Mesenchymal stem cell (in vitro differentiated cells and primary cell): ENCODE data around the gene WFDC11.
"Not testable (repeated sequence)": the region's sequence is repeated elsewhere in the genome, so short reads cannot be mapped to it uniquely, and the experiment has no call there.

ENCODE experiments used
- DNase-seq: peaks from one replicate; pipeline ENCODE4 v3.0.0-alpha.2; 2013
- H2AFZ ChIP-seq: one replicate; pipeline ENCODE4 v1.6.1; 2013; ENCODE audit warnings: low read depth, mild to moderate bottlenecking, control low read depth, inconsistent platforms, low read length, moderate library complexity
- H2AK5ac ChIP-seq: 2 replicates; pipeline ENCODE4 v1.6.1; 2013; ENCODE audit warnings: low read length, moderate library complexity, mild to moderate bottlenecking, inconsistent platforms; ENCODE audit not compliant: severe bottlenecking
- H2BK120ac ChIP-seq: one replicate; pipeline ENCODE4 v1.6.1; 2013; ENCODE audit warnings: low read depth, mild to moderate bottlenecking, inconsistent platforms, low read length, moderate library complexity
- H2BK12ac ChIP-seq, 2 experiments: one replicate each; pipeline ENCODE4 v1.6.1; 2013; ENCODE audit warnings: inconsistent platforms in 2 of 2, low read length in 2 of 2, mild to moderate bottlenecking in 2 of 2, moderate library complexity in 2 of 2, control low read depth in 1 of 2
- H2BK15ac ChIP-seq: one replicate; pipeline ENCODE4 v1.6.1; 2013; ENCODE audit warnings: mild to moderate bottlenecking, low read depth, inconsistent platforms; ENCODE audit not compliant: poor library complexity, severe bottlenecking
- H2BK5ac ChIP-seq: 2 replicates; pipeline ENCODE4 v1.6.1; 2013; ENCODE audit warnings: low read depth, mild to moderate bottlenecking, low read length, control low read depth, inconsistent platforms; ENCODE audit not compliant: poor library complexity, severe bottlenecking
- H3K14ac ChIP-seq, 2 experiments: one replicate each; pipeline ENCODE4 v1.6.1; 2013; ENCODE audit warnings: inconsistent platforms in 2 of 2, low read length in 2 of 2, control low read depth in 1 of 2, mild to moderate bottlenecking in 1 of 2, moderate library complexity in 1 of 2
- H3K18ac ChIP-seq, 2 experiments: one replicate each; pipeline ENCODE4 v1.6.1; 2013; ENCODE audit warnings: inconsistent platforms in 2 of 2, low read length in 2 of 2, control low read depth in 1 of 2, low read depth in 1 of 2, mild to moderate bottlenecking in 1 of 2
- H3K23ac ChIP-seq, 2 experiments: one replicate each; pipeline ENCODE4 v1.6.1; 2013; ENCODE audit warnings: inconsistent platforms in 2 of 2, low read length in 2 of 2, mild to moderate bottlenecking in 2 of 2, moderate library complexity in 2 of 2, control low read depth in 1 of 2
- H3K27ac ChIP-seq: 2 replicates; pipeline ENCODE4 v1.5.1; 2013; ENCODE audit warnings: mild to moderate bottlenecking, moderate library complexity, low read length, control low read depth, inconsistent platforms; ENCODE audit not compliant: poor library complexity, severe bottlenecking
- H3K27me3 ChIP-seq, 2 experiments: 2 replicates each; pipeline versions ENCODE4 v1.6.1 to v1.7.0; 2013; ENCODE audit warnings: low read length in 2 of 2, mild to moderate bottlenecking in 2 of 2, moderate library complexity in 2 of 2, control low read depth in 1 of 2, inconsistent platforms in 1 of 2; ENCODE audit not compliant: control insufficient read depth in 1 of 2, insufficient read depth in 1 of 2
- H3K36me3 ChIP-seq, 2 experiments: 2 replicates each; pipeline versions ENCODE4 v1.6.1 to v1.7.0; 2013; ENCODE audit warnings: low read length in 2 of 2, control low read depth in 1 of 2, inconsistent platforms in 1 of 2, low read depth in 1 of 2, mild to moderate bottlenecking in 1 of 2; ENCODE audit not compliant: insufficient read depth in 2 of 2, control insufficient read depth in 1 of 2
- H3K4ac ChIP-seq, 2 experiments: one replicate each; pipeline ENCODE4 v1.6.1; 2013; ENCODE audit warnings: inconsistent platforms in 2 of 2, low read length in 2 of 2, mild to moderate bottlenecking in 2 of 2, moderate library complexity in 2 of 2, control low read depth in 1 of 2, low read depth in 1 of 2
- H3K4me1 ChIP-seq: 2 replicates; pipeline ENCODE4 v1.6.1; 2013; ENCODE audit warnings: low read depth, low read length, control low read depth; ENCODE audit not compliant: control insufficient read depth, insufficient read depth
- H3K4me2 ChIP-seq: 2 replicates; pipeline ENCODE4 v1.6.1; 2013; ENCODE audit warnings: low read length, mild to moderate bottlenecking, inconsistent platforms; ENCODE audit not compliant: poor library complexity, severe bottlenecking
- H3K4me3 ChIP-seq, 2 experiments: 2 replicates each; pipeline versions ENCODE4 v1.5.1 to v1.7.0; 2013; ENCODE audit warnings: low read length in 2 of 2, mild to moderate bottlenecking in 2 of 2, control low read depth in 1 of 2, low read depth in 1 of 2; ENCODE audit not compliant: insufficient read depth in 1 of 2
- H3K79me1 ChIP-seq: replicated peaks from 2 replicates; pipeline ENCODE4 v1.6.1; 2013; ENCODE audit warnings: mild to moderate bottlenecking, control low read depth, low read length, inconsistent platforms; ENCODE audit not compliant: poor library complexity, severe bottlenecking
- H3K9ac ChIP-seq: 2 replicates; pipeline ENCODE4 v1.7.0; 2013; ENCODE audit warnings: mild to moderate bottlenecking, low read length, moderate library complexity
- H3K9me3 ChIP-seq: 2 replicates; pipeline ENCODE4 v1.7.0; 2013; ENCODE audit warnings: mild to moderate bottlenecking, low read length; ENCODE audit not compliant: control insufficient read depth
- H4K8ac ChIP-seq: one replicate; pipeline ENCODE4 v1.6.1; 2013; ENCODE audit warnings: inconsistent platforms, mild to moderate bottlenecking, low read length, moderate library complexity
- H4K91ac ChIP-seq: one replicate; pipeline ENCODE4 v1.6.1; 2013; ENCODE audit warnings: mild to moderate bottlenecking, low read length, inconsistent platforms
- WGBS: methylation state at CpG from one replicate; pipeline ENCODE4 v1.1.7; 2013; ENCODE audit warnings: mixed read lengths; 5-methylcytosine and 5-hydroxymethylcytosine counted together

Gene WFDC11

DNA sequence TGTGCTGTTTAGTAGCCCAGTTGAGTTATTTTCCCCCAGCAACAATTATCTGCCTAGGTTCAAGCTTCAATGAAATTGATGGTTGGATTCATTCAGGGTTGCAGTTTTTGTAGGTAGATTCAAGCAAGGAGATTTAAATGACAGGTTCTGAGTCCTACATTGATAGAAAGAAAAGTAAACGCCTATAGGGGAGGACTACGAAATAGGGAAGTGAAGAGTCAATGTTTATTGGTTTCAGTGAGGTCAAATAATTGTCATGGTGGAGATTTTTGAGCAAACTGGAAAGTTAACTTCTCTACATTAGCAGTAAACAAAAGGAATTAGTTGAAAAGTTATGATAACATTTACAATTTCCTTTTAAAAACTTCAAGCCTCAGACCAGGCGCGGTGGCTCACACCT lies 31.1 kb upstream of the WFDC11 start:
- no peak overlapping the region for H2BK5ac ChIP-seq
- no peak for DNase-seq
- WGBS, result 67% methylated on average over 4 of the region's 4 CpGs

DNA sequence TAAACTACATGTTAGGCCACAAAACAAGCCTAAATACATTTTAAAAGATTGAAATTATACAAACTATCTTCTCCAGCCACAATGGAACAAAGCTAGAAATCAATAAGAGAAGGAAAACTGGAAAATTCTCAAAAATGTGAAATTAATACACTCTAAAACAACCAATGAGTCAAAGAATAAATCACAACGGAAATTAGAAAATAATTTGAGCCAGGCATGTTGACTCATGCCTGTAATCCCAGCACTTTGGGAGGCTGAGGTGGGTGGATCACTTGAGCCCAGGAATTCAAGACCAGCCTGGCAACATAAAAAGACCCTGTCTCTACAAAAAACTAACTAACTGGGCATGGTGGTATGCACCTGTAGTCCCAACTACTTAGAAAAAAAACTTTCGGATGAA lies 25.5 kb upstream of the WFDC11 start:
- H3K14ac ChIP-seq, result no peak overlapping the region
- no peaks in the 10 kb centered on the region for H3K79me1 ChIP-seq
- no peak overlapping the region for H3K18ac ChIP-seq
- no peaks in the 10 kb centered on the region for H3K4me1 ChIP-seq
- WGBS, result 94% methylated on average over 1 of the region's 2 CpGs
- no peak overlapping the region for H2AFZ ChIP-seq
- H3K4me2 ChIP-seq, result no peak overlapping the region
- no peak overlapping the region for H2BK5ac ChIP-seq
- no peak overlapping the region for H3K9ac ChIP-seq
- H3K27me3 ChIP-seq, result no peaks in the 10 kb centered on the region
- no peak overlapping the region for H4K91ac ChIP-seq
- DNase-seq, result no peak
- no peak overlapping the region for H2BK120ac ChIP-seq
- no peak overlapping the region for H3K4me3 ChIP-seq
- no peak overlapping the region for H2BK12ac ChIP-seq
- no peak overlapping the region for H2BK15ac ChIP-seq
- peaks cover 4% of the 10 kb centered on the region for H3K9me3 ChIP-seq
- H2AK5ac ChIP-seq, result no peak overlapping the region
- H3K27ac ChIP-seq, result no peak overlapping the region
- no peak overlapping the region for H3K23ac ChIP-seq
- no peaks in the 10 kb centered on the region for H3K36me3 ChIP-seq
- H4K8ac ChIP-seq, result no peak overlapping the region
- no peak overlapping the region for H3K4ac ChIP-seq

More for the DNA sequence above, 31.1 kb upstream of the WFDC11 start:
- Histone ChIP-seq H3K23ac (no peak overlapping the region), H3K14ac (no peak overlapping the region), H2BK120ac (no peak overlapping the region), H3K36me3 (no peaks in the 10 kb centered on the region), H4K91ac (no peak overlapping the region), H3K4ac (no peak overlapping the region), H3K4me1 (no peaks in the 10 kb centered on the region), H2BK12ac (no peak overlapping the region), H3K27ac (no peak overlapping the region), H3K27me3 (no peaks in the 10 kb centered on the region), H3K9me3 (no peaks in the 10 kb centered on the region), H3K79me1 (no peaks in the 10 kb centered on the region), H3K18ac (no peak overlapping the region), H2AK5ac (no peak overlapping the region), H3K9ac (no peak overlapping the region), H4K8ac (no peak overlapping the region), H2AFZ (no peak overlapping the region), H3K4me2 (no peak overlapping the region), H2BK15ac (no peak overlapping the region), H3K4me3 (no peak overlapping the region)

DNA sequence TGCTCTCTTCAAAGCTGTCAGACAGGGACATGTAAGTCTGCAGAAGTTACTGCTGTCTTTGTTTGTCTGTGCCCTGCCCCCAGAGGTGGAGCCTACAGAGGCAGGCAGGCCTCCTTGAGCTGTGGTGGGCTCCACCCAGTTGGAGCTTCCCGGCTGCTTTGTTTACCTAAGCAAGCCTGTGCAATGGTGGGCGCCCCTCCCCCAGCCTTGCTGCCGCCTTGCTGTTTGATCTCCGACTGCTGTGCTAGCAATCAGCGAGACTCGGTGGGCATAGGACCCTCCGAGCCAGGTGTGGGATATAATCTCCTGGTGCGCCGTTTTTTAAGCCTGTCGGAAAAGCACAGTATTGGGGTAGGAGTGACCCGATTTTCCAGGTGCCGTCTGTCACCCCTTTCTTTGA lies 23.3 kb upstream of the WFDC11 start:
- H3K4me2 ChIP-seq, H3K4me3 ChIP-seq, H3K27me3 ChIP-seq, H3K27ac ChIP-seq, H3K9me3 ChIP-seq, H3K4ac ChIP-seq, H2BK15ac ChIP-seq, H3K9ac ChIP-seq, H2BK5ac ChIP-seq, H2BK120ac ChIP-seq, H2BK12ac ChIP-seq, H3K23ac ChIP-seq, H2AK5ac ChIP-seq, H3K18ac ChIP-seq, H4K8ac ChIP-seq, H4K91ac ChIP-seq, H2AFZ ChIP-seq, H3K79me1 ChIP-seq, H3K14ac ChIP-seq, H3K4me1 ChIP-seq, DNase-seq, H3K36me3 ChIP-seq: not testable (repeated sequence)
- 92% methylated on average over 12 of the region's 12 CpGs for WGBS

DNA sequence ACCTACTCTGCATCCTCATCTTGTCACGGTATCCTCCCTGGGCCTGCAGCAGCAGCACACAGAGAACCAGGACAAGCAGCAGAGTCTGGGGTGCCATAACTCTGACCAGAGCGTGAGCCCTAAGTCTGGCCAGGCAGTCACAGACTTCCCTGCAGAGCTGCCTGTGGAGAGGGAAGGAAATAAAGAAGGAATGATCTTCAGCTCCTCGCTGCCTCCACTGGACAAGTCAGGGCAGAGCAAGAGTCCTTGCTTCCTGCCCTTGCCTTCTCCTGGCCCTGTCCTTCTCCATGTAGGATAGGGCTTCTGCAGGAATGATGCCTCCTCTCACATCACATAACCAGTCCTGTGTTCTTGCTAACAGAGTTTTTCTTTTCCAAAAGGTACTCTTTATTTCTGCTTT lies 15.9 kb upstream of the WFDC11 start:
- Histone ChIP-seq H4K8ac (no peak overlapping the region), H2BK15ac (no peak overlapping the region), H3K4me3 (no peak overlapping the region), H3K36me3 (no peaks in the 10 kb centered on the region), H3K9ac (no peak overlapping the region), H3K18ac (no peak overlapping the region), H2AK5ac (no peak overlapping the region), H3K9me3 (peaks cover 20% of the 10 kb centered on the region), H4K91ac (no peak overlapping the region), H3K27me3 (peaks cover 0 to 13% of the 10 kb centered on the region in 2 experiments), H3K23ac (no peak overlapping the region), H3K4me2 (no peak overlapping the region), H3K79me1 (no peaks in the 10 kb centered on the region), H2AFZ (no peak overlapping the region), H2BK120ac (no peak overlapping the region), H2BK5ac (no peak overlapping the region), H3K27ac (no peak overlapping the region), H3K14ac (no peak overlapping the region), H2BK12ac (no peak overlapping the region), H3K4me1 (no peaks in the 10 kb centered on the region), H3K4ac (no peak overlapping the region)
- no peak for DNase-seq
- 50% methylated on average over 3 of the region's 3 CpGs for WGBS
